HG03432 (cell line): ENCODE data around the gene C1orf122.
A peak's percentile ranks its signal among the peaks of the same experiment; 100 is the strongest.
"Not testable (repeated sequence)": the region's sequence is repeated elsewhere in the genome, so short reads cannot be mapped to it uniquely, and the experiment has no call there.

ENCODE experiments used
- ATAC-seq: cut with Tn5 transposase; IDR thresholded peaks from one replicate; pipeline ENCODE4 v1.9.1; 2021; ENCODE audit warnings: mild to moderate bottlenecking, moderate library complexity; ENCODE audit not compliant: unreplicated experiment

Gene C1orf122

GRCh38 chr1:37807555-37808368 lies at the start of gene C1orf122, which contains the start of gene YRDC:
C1orf122 (plus strand) TSS chr1:37807790; CDS start chr1:37808405, 615 bp downstream.
YRDC (minus strand) TSS chr1:37808208; CDS start chr1:37808180, 28 bp downstream.
- ATAC-seq = peak; percentile 88

- ATAC-seq = no peak
Observed at GRCh38 chr1:37759451-37759850, 48.1 kb upstream of the C1orf122 start.

GRCh38 chr1:37761416-37762095 lies 46.0 kb upstream of the C1orf122 start:
- ATAC-seq = no peak

GRCh38 chr1:37762516-37762915 lies 45.1 kb upstream of the C1orf122 start:
- no peak for ATAC-seq

- ATAC-seq = no peak
Observed at GRCh38 chr1:37763791-37764413, 43.7 kb upstream of the C1orf122 start.

GRCh38 chr1:37764414-37764825 lies 43.2 kb upstream of the C1orf122 start:
- no peak for ATAC-seq

GRCh38 chr1:37764888-37765441 lies 42.6 kb upstream of the C1orf122 start, which contains the start of gene EPHA10:
EPHA10 (minus strand) TSS chr1:37765120; CDS start chr1:37765066, 54 bp downstream.
- ATAC-seq = no peak

GRCh38 chr1:37765916-37766664 lies 41.5 kb upstream of the C1orf122 start:
- ATAC-seq = no peak

GRCh38 chr1:37767488-37767887 lies 40.1 kb upstream of the C1orf122 start:
- ATAC-seq = no peak

GRCh38 chr1:37771440-37771839 lies 36.1 kb upstream of the C1orf122 start:
- ATAC-seq = not testable (repeated sequence)

- no peak for ATAC-seq
Observed at GRCh38 chr1:37776946-37777516, 30.6 kb upstream of the C1orf122 start.

- no peak for ATAC-seq
Observed at GRCh38 chr1:37778654-37779053, 28.9 kb upstream of the C1orf122 start.

- ATAC-seq = no peak
Observed at GRCh38 chr1:37782491-37782890, 25.1 kb upstream of the C1orf122 start.

GRCh38 chr1:37792943-37793686 lies 14.5 kb upstream of the C1orf122 start:
- ATAC-seq = no peak

GRCh38 chr1:37793773-37794371 lies 13.7 kb upstream of the C1orf122 start, which contains the start of gene MANEAL:
MANEAL (plus strand) TSS chr1:37793847; CDS start chr1:37794183, 336 bp downstream.
- peak; percentile 61 for ATAC-seq

- no peak for ATAC-seq
Observed at GRCh38 chr1:37794372-37795339, 12.9 kb upstream of the C1orf122 start.

GRCh38 chr1:37795340-37796125 lies 12.1 kb upstream of the C1orf122 start:
- no peak for ATAC-seq
